Peyer's patch (tissue), 4 donors: Measurements from ENCODE around the gene EXOG. TPM values are rescaled to one million over a fixed set of nuclear protein-coding genes. Genes with fewer than 3 reads are reported as not detected.

Experiments used
- DNase-seq, 3 donors: peaks; one replicate each; pipeline ENCODE4 v3.0.0-alpha.2; 2017 to 2019
- H3K27ac ChIP-seq, 4 donors: fragments of 200-600 bp; sonication (generic); one replicate each; pipeline ENCODE4 v1.5.1; 2016 to 2019
- H3K27me3 ChIP-seq, 2 donors: fragments of 200-600 bp; sonication (generic); one replicate each; pipeline ENCODE4 v1.5.1; 2019
- H3K36me3 ChIP-seq, 3 donors: fragments of 200-600 bp; sonication (generic); one replicate each; pipeline ENCODE4 v1.5.1; 2016 to 2019
- H3K4me1 ChIP-seq, 4 donors: fragments of 200-600 bp; sonication (generic); one replicate each; pipeline ENCODE4 v1.5.1; 2016 to 2019
- H3K4me3 ChIP-seq, 4 donors: fragments of 200-600 bp; sonication (generic); 1 replicate in 3 of 4; 2 replicates in 1 of 4; pipeline ENCODE4 v1.5.1; 2016 to 2019; ENCODE audit warnings: mild to moderate bottlenecking in 1 of 4
- H3K9me3 ChIP-seq, 4 donors: fragments of 200-600 bp; sonication (generic); one replicate each; pipeline ENCODE4 v1.5.1; 2016 to 2019; ENCODE audit warnings: mild to moderate bottlenecking in 1 of 4
- CTCF ChIP-seq, 6 experiments: fragments of 450-650 bp in 4 of 6; fragments of 200-600 bp in 2 of 6; sonication (generic) in 1 of 6; IDR thresholded peaks; one replicate each; pipeline ENCODE4 v1.5.1; 2017 to 2019; ENCODE audit warnings: antibody characterized with exemption in 6 of 6, mild to moderate bottlenecking in 3 of 6, moderate library complexity in 1 of 6
- POLR2A ChIP-seq, 2 donors: fragments of 450-650 bp; IDR thresholded peaks; one replicate each; pipeline ENCODE4 v1.5.1; 2017; ENCODE audit warnings: antibody characterized with exemption in 2 of 2, mild to moderate bottlenecking in 2 of 2, moderate library complexity in 2 of 2
- total RNA-seq, 4 donors: library from RNA; depleted of rRNA; stranded (reverse); fragments of >200 nt; gene quantifications; one replicate each; pipeline ENCODE4 v1.1.0, GENCODE V29; 2016

The EXOG gene
- total RNA-seq, 4 donors from 2014 or later: 11.4 to 44.6 (median 17.2) TPM

GRCh38 chr3:38541806-38542205 is 45.7 kb downstream of the EXOG start:
- Histone ChIP-seq H3K27me3 (no peaks in the 10 kb centered on the region), H3K36me3 (no peaks in the 10 kb centered on the region), H3K27ac (no peak overlapping the region), H3K4me1 (no peaks in the 10 kb centered on the region), H3K4me3 (no peak overlapping the region), H3K9me3 (no peaks in the 10 kb centered on the region)
- TF ChIP-seq CTCF (IDR thresholded peaks at IDR 0.05) (no peak), POLR2A (IDR thresholded peaks at IDR 0.05) (no peak)
- DNase-seq: no peak

GRCh38 chr3:38542401-38543298 is 46.5 kb downstream of the EXOG start:
- H3K4me3 ChIP-seq: no peak overlapping the region
- H3K27ac ChIP-seq: no peak overlapping the region
- H3K4me1 ChIP-seq: no peaks in the 10 kb centered on the region
- no peak for TF ChIP-seq CTCF (IDR thresholded peaks at IDR 0.05)
- DNase-seq: no peak
- no peaks in the 10 kb centered on the region for H3K9me3 ChIP-seq
- H3K27me3 ChIP-seq: no peaks in the 10 kb centered on the region
- H3K36me3 ChIP-seq: no peaks in the 10 kb centered on the region

GRCh38 chr3:38543586-38543985 is 47.4 kb downstream of the EXOG start:
- TF ChIP-seq CTCF (IDR thresholded peaks at IDR 0.05) (no peak), POLR2A (IDR thresholded peaks at IDR 0.05) (no peak)

GRCh38 chr3:38544926-38545325 is 48.8 kb downstream of the EXOG start:
- DNase-seq: no peak
- Histone ChIP-seq H3K27me3 (no peaks in the 10 kb centered on the region), H3K4me3 (no peak overlapping the region), H3K36me3 (no peaks in the 10 kb centered on the region), H3K27ac (no peak overlapping the region), H3K9me3 (no peaks in the 10 kb centered on the region), H3K4me1 (no peaks in the 10 kb centered on the region)
- TF ChIP-seq POLR2A (IDR thresholded peaks at IDR 0.05) (no peak), CTCF (IDR thresholded peaks at IDR 0.05) (no peak)

More at GRCh38 chr3:38543586-38543985, 47.4 kb downstream of the EXOG start:
- H3K4me1 ChIP-seq: no peaks in the 10 kb centered on the region
- H3K9me3 ChIP-seq: no peaks in the 10 kb centered on the region
- no peaks in the 10 kb centered on the region for H3K27me3 ChIP-seq
- H3K27ac ChIP-seq: no peak overlapping the region
- H3K36me3 ChIP-seq: no peaks in the 10 kb centered on the region
- DNase-seq: no peak
- no peak overlapping the region for H3K4me3 ChIP-seq

- Histone ChIP-seq H3K27me3 (no peaks in the 10 kb centered on the region), H3K4me1 (no peaks in the 10 kb centered on the region), H3K36me3 (no peaks in the 10 kb centered on the region), H3K27ac (no peak overlapping the region), H3K4me3 (no peak overlapping the region), H3K9me3 (no peaks in the 10 kb centered on the region)
- no peak for DNase-seq
- TF ChIP-seq CTCF (IDR thresholded peaks at IDR 0.05) (no peak), POLR2A (IDR thresholded peaks at IDR 0.05) (no peak)
These were observed 49.4 kb downstream of the EXOG start for GRCh38 chr3:38545550-38545949.
